Inferior parietal cortex (tissue), 1 donor: ENCODE measurements around the gene KCP.
"Not testable (repeated sequence)": the region's sequence is repeated elsewhere in the genome, so short reads cannot be mapped to it uniquely, and the experiment has no call there.

Experiments used
- DNase-seq: peaks from one replicate; pipeline ENCODE4 v3.0.0-alpha.2; 2016; ENCODE audit errors: extremely low spot score

Gene KCP

DNA sequence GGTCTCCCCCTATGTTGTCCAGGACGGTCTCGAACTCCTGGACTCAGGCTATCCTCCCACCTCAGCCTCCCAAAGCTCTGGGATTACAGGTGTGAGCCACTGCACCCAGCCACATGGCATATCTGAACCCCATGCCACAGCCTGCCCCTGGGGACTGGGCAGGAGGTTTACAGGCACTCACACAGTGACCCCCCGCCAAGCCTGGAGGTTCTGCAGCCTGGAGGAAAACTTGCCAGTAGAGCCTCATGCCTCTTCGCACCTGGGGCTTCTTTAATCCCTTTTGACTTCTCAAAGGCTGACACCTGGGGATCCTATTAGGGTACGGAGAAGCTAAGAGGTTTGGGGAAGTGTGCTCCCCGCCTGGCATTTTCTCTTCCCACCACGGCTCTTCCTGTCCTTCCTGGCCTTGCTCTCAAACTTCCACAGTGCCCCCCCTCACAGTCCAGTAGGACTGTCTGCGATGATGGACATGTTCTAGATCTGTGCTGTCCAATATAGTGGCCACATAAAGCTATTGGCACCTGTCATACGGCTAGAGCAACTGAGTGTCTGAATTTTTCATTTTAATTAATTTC is 11.4 kb upstream of the KCP start:
- DNase-seq, result no peak

GRCh38 chr7:128920913-128921582 is 10.5 kb upstream of the KCP start:
- no peak for DNase-seq

GRCh38 chr7:128919881-128920799 is 9.6 kb upstream of the KCP start:
- no peak for DNase-seq

GRCh38 chr7:128919241-128919640 is 8.7 kb upstream of the KCP start:
- DNase-seq, result no peak

- DNase-seq, result no peak
Observed at GRCh38 chr7:128918016-128918665, 7.6 kb upstream of the KCP start.

DNA sequence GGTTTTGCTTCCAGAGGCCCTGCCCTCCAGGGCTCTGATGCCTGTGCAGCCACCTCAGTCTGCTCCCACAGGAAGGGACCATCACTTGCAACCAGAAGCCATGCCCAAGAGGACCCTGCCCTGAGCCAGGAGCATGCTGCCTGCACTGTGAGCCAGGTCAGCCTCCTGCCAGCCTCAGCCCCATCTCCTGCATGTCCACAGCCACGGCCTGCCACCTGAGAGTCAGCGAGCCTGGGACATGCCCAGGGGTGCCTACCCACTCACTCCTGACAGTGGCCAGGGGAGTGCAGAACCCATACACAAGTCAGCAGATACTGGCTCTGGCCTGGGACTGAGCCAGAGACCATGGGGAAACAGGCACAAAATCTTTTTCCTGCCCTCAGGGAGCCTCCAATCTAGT is 6.6 kb upstream of the KCP start:
- no peak for DNase-seq

DNA sequence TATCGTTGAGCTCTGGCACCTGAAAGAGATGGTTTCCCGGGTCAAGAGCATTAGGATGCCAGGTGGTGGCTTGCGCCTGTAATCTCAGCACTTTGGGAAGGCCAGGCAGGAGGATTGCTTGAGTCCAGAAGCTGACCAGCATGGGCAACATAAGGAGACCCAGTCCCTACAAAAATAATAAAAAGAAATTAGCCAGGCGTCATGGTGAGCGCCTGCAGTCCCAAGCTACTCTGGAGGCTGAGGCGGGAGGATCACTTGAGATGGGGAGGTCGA is 6.1 kb upstream of the KCP start:
- no peak for DNase-seq

DNA sequence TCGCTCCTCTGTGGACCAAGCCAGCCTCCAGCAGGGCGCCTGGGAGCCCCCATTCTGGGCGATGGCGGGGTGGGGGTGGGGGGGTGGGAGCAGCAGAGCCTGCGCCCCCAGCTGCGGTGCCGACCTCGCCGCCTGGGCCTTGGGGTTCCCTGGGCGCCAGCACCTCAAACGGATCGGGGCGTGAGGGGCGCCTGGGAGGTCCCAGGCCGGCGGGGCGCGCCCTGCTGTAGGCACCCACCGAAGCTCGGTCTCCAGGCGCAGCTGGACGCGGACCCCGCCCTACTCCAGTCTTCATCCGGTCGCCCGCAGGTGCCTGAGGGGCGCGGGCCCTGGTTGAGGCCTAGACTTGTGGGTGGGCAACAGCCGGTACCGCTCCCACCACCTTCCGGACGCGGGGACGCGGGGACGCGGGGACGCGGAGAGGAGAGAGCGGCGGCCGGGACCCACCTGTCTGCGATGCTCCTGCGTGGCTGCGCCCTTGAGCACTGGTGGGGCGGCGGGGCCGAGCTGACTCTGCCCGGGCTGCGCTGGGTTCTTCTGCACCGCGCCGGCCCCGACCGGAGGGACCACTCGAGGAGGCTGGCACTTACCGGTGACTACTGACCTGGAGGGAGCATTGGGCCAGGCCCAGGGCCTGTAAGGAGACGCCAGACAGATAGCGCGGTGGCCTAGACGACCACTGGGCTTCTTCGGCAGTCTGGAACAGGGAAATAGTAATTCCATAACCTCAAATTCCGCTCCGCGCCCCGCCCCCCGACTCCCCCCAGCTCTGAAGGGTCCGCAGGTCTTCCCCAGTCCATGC is 5.5 kb upstream of the KCP start:
- no peak for DNase-seq

GRCh38 chr7:128915271-128915819 is 4.8 kb upstream of the KCP start:
- no peak for DNase-seq

- DNase-seq, result no peak
Observed at GRCh38 chr7:128914566-128915151, 4.2 kb upstream of the KCP start.

DNA sequence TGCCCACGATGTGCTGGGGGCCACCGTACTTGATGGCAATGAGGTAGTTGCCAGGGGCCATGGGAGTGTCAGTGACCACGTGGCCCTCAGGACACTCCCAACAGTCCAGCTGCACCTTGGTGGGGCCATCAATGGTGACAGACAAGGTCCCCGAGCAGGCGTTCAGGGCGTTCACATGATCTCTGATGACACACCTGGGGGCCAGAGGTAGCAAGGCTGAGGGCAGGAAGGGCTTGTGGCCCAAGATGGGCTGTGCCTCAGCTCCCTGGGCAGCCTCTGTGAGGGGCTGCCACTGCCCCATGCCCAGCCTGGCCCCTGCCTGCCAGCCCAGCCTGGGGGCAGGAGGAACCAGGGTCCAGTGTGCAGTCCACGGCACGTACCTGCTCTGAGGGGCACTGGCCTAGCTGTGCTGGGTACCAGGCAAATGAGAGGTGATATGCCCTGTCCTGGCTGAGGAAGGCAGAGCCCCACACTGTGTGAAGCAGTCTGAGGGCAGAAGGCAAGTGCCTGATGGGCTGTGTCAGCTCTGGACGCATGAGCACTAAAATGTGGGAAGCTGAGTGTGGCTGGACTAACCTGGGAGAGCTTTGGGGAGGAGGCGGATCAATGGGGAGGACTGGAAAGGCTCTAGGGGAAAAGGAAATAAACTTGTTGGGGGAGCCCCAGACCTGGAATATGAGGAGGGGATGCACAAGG is 3.5 kb upstream of the KCP start:
- DNase-seq, result no peak

- DNase-seq, result not testable (repeated sequence)
Observed at GRCh38 chr7:128912709-128913495, 2.4 kb upstream of the KCP start.

- DNase-seq, result no peak
Observed at GRCh38 chr7:128912281-128912680, 1.8 kb upstream of the KCP start.

GRCh38 chr7:128911423-128912031 is 1.0 kb upstream of the KCP start:
- DNase-seq, result no peak

DNA sequence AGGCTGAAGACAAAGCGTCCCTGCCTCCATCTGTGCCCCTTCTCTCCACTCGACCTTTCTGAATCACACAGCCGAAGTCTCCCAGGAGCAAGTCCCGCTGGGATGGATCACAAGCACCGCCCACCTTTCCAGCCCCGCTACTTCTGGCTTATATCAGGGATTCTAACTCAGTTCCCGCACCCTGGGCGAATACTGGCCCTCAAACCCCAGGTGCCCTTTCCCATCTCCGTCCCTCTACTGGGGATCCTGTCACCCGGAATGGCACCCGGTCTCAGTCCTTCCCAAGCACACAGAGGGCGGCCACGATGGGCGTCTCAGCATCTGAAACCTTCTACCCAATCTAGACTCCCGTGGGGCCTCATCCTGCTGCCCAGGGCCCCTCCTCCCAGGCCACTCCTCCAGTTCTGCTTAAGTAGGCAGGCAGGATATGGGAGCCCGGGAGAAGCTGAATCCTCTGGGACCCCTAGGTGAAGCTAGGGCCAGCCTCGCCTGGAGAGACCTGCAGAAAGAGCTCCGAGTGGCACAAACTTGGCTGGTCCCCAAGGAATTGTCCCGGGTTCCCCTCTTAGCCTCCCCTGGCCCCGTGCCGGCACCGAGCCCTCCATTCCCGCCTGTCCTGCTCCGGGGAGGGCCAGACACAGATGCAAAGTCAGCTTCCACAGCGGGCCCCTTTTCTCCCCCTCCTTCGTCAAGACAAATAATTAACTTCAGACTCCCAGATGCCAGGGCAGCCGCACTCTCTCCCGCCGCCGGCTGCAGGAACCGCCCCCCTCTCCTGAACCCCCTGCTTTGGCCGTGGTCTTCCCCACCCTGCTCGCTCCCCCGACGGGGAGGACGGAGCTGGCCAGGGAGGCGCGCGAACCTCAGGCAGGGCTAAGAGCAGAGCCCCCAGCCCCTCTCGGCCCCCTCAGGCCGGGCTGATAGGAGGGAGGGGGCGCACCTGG is 612 bp downstream of the KCP start:
- DNase-seq, result no peak

GRCh38 chr7:128908750-128909624 is 1.5 kb downstream of the KCP start:
- no peak for DNase-seq
